ENCODE data around the gene SORL1-AS1.

The SORL1-AS1 gene

DNA sequence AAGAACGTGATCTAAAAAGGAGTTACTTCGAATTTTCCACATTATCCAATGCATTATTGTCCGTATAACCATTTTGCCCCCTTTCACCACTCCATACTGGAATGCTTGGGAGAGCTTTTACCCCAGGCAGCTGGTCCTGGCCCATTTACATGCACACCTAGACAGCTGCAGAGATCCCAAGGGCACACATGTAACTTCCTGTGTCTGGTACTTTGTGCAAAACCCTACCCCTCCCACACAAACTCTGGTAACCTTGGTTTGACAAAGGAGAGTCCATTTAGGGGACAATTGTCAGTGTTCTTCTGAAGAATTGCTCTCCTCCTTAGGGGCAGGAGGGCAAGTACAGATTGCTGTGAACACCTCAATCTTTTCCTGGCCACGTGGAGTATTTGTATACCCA lies 58.0 kb downstream of the SORL1-AS1 start:
- ChIA-PET POLR2A (interaction anchor here (0.5 to 6.0 kb wide), 10 partner anchors 8 to 153 kb away, joined by 3 to 59 read pairs (median 6); no protein-coding TSS in a partner anchor), CTCF (ENCODE audit: unreplicated experiment) (interaction anchor here (1.2 to 3.2 kb wide), 2 partner anchors 11 to 24 kb away, joined by 4 to 10 read pairs; no protein-coding TSS in a partner anchor)
- intact Hi-C loops (cut with micrococcal nuclease; ENCODE audit: unreplicated experiment), result no loop called here
- 0 out of 2 replicates have a peak, but pooled peaks cover 2% of the 10 kb centered on the region for H3K9me3 ChIP-seq (ENCODE audit: low read length)
- peak; percentile 74 for DNase-seq (ENCODE audit: low spot score)
- peak overlapping the region; percentile 72 for H2AFZ ChIP-seq (ENCODE audit: low read length)
- H3K4me3 ChIP-seq (ENCODE audit: low read depth, low read length, poor library complexity, severe bottlenecking), result no peak overlapping the region
- no peak for TF ChIP-seq EZH2phosphoT487 (IDR thresholded peaks at IDR 0.05; ENCODE audit: borderline replicate concordance, low read depth, low read length)
- TF ChIP-seq, protein P1, sequence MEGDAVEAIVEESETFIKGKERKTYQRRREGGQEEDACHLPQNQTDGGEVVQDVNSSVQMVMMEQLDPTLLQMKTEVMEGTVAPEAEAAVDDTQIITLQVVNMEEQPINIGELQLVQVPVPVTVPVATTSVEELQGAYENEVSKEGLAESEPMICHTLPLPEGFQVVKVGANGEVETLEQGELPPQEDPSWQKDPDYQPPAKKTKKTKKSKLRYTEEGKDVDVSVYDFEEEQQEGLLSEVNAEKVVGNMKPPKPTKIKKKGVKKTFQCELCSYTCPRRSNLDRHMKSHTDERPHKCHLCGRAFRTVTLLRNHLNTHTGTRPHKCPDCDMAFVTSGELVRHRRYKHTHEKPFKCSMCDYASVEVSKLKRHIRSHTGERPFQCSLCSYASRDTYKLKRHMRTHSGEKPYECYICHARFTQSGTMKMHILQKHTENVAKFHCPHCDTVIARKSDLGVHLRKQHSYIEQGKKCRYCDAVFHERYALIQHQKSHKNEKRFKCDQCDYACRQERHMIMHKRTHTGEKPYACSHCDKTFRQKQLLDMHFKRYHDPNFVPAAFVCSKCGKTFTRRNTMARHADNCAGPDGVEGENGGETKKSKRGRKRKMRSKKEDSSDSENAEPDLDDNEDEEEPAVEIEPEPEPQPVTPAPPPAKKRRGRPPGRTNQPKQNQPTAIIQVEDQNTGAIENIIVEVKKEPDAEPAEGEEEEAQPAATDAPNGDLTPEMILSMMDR (conservative IDR thresholded peaks at IDR 0.05; ENCODE audit: low read length), result no peak
- peak overlapping the region; percentile 51 for H3K4me2 ChIP-seq (ENCODE audit: low read length)
- H3K36me3 ChIP-seq (ENCODE audit: insufficient read depth, low read length), result no peaks in the 10 kb centered on the region; the same call in 1 of the 2 replicates
- peaks cover 63% of the 10 kb centered on the region for H3K4me1 ChIP-seq (ENCODE audit: insufficient read depth, low read length, poor library complexity, severe bottlenecking)
- H3K27ac ChIP-seq (ENCODE audit: low read depth, low read length, poor library complexity, severe bottlenecking), result peak overlapping the region; percentile 55
- H4K20me1 ChIP-seq (ENCODE audit: insufficient read depth, low read length), result no peaks in the 10 kb centered on the region
- BruUV-seq (replicated peaks), result no TSS peak
- no peaks in the 10 kb centered on the region for H3K79me2 ChIP-seq (ENCODE audit: insufficient read depth, low read depth, low read length)
- H3K9me2 ChIP-seq (ENCODE audit: insufficient read depth, low read length), result no peaks in the 10 kb centered on the region

DNA sequence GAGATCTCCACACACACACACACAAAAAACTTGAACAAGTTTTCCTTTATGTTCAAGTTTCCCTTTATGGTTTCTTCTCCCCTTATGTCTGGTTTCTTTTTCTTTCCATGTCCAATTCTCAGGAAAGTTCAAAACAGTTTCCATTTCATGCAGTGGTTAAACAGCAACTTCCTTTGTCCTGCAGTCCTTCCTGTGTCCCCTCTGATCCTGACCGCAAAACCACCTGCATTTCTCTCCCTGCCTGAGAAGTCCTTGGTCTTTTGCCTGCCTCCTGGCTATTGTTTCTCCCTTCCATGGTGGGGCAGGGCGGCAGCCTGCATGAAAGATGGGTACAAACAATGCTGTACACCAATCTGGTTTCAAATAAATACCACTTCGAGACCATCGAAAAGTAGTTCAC lies 58.9 kb downstream of the SORL1-AS1 start:
- DNase-seq (ENCODE audit: low spot score), result no peak
- POLR2A ChIA-PET, result interaction anchor here (0.6 to 6.0 kb wide), 11 partner anchors 9 to 173 kb away, joined by 3 to 59 read pairs (median 7); no protein-coding TSS in a partner anchor
- no peaks in the 10 kb centered on the region for H3K79me2 ChIP-seq (ENCODE audit: insufficient read depth, low read depth, low read length)
- H3K4me1 ChIP-seq (ENCODE audit: insufficient read depth, low read length, poor library complexity, severe bottlenecking), result peaks cover 72% of the 10 kb centered on the region
- BruUV-seq (replicated peaks), result no TSS peak
- peak overlapping the region; percentile 51 for H3K4me2 ChIP-seq (ENCODE audit: low read length)
- no peaks in the 10 kb centered on the region for H3K9me3 ChIP-seq (ENCODE audit: low read length)
- TF ChIP-seq EZH2phosphoT487 (IDR thresholded peaks at IDR 0.05; ENCODE audit: borderline replicate concordance, low read depth, low read length), result no peak
- TF ChIP-seq, protein P1 (conservative IDR thresholded peaks at IDR 0.05; ENCODE audit: low read length), result no peak
- H4K20me1 ChIP-seq (ENCODE audit: insufficient read depth, low read length), result no peaks in the 10 kb centered on the region
- no peaks in the 10 kb centered on the region for H3K9me2 ChIP-seq (ENCODE audit: insufficient read depth, low read length)
- intact Hi-C loops (cut with micrococcal nuclease; ENCODE audit: unreplicated experiment), result no loop called here
- CTCF ChIA-PET (ENCODE audit: unreplicated experiment), result interaction anchor here (1.2 kb wide), 1 partner anchor 23 kb away, joined by 4 read pairs; no protein-coding TSS in a partner anchor
- no peaks in the 10 kb centered on the region for H3K36me3 ChIP-seq (ENCODE audit: insufficient read depth, low read length)
- no peak overlapping the region for H3K4me3 ChIP-seq (ENCODE audit: low read depth, low read length, poor library complexity, severe bottlenecking)
- peak overlapping the region; percentile 72 for H2AFZ ChIP-seq (ENCODE audit: low read length)
- H3K27ac ChIP-seq (ENCODE audit: low read depth, low read length, poor library complexity, severe bottlenecking), result peak overlapping the region; percentile 55

DNA sequence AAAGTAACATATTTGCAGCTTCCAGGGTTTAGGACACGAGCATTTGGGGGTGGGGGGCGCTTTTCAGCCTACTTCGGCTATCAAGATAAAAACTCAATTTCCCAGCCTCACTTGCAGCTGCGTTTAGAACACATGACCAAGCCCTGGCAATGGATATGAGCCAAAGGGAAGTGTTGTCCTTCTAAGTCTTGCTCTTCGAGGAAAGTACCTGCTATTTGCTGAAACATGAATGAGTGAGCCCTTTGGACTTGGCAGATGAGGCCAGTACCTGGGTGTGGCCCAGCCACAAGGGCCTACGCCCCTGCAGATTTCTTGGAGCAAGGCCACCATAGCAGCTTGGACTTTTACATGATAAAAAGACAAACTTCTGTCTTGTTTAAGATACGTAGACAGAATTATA lies 60.9 kb downstream of the SORL1-AS1 start:
- TF ChIP-seq, protein P1 (conservative IDR thresholded peaks at IDR 0.05; ENCODE audit: low read length), result no peak
- no peak for TF ChIP-seq EZH2phosphoT487 (IDR thresholded peaks at IDR 0.05; ENCODE audit: borderline replicate concordance, low read depth, low read length)

More for the DNA sequence above, 60.9 kb downstream of the SORL1-AS1 start:
- Histone ChIP-seq H3K4me3 (ENCODE audit: low read depth, low read length, poor library complexity, severe bottlenecking) (no peak overlapping the region), H3K9me2 (ENCODE audit: insufficient read depth, low read length) (no peaks in the 10 kb centered on the region), H3K79me2 (ENCODE audit: insufficient read depth, low read depth, low read length) (no peaks in the 10 kb centered on the region), H3K9me3 (ENCODE audit: low read length) (peaks cover 6% of the 10 kb centered on the region; the same call in 1 of the 2 replicates), H3K4me2 (ENCODE audit: low read length) (no peak overlapping the region), H3K27ac (ENCODE audit: low read depth, low read length, poor library complexity, severe bottlenecking) (no peak overlapping the region), H3K36me3 (ENCODE audit: insufficient read depth, low read length) (peaks cover 6% of the 10 kb centered on the region; the same call in 1 of the 2 replicates), H3K4me1 (ENCODE audit: insufficient read depth, low read length, poor library complexity, severe bottlenecking) (peaks cover 88% of the 10 kb centered on the region), H4K20me1 (ENCODE audit: insufficient read depth, low read length) (no peaks in the 10 kb centered on the region), H2AFZ (ENCODE audit: low read length) (no peak overlapping the region)
- CTCF ChIA-PET (ENCODE audit: unreplicated experiment), result interaction anchor here (0.7 kb wide), 1 partner anchor 9 kb away, joined by 11 read pairs; no protein-coding TSS in a partner anchor
- no peak for DNase-seq (ENCODE audit: low spot score)
- no TSS peak for BruUV-seq (replicated peaks)
- POLR2A ChIA-PET, result interaction anchor here (2.6 to 6.0 kb wide), 3 partner anchors 8 to 21 kb away, joined by 9 to 59 read pairs (median 57); no protein-coding TSS in a partner anchor
- intact Hi-C loops (cut with micrococcal nuclease; ENCODE audit: unreplicated experiment), result no loop called here
